ENCODE data around the gene CBL.

Gene CBL

DNA sequence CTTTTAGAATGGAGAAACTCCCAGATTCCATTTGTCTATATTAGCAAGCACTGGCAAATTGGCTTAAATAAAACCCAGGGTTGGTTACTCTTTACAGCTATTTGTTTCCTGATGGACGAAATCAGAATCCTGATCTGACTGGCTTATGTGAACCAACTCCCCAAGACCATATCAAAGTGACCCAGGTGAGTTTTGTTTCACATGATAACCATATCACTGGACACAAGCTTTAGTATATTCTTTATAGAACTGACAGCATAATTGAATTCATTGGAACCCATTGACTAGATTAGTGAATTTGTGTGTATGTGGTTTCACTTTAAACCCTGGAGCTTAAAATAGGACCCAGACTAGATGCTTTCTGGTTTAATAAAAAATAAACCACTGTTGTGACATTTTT, 71.5 kb downstream of the CBL start:
- FAIRE-seq, result no peak

DNA sequence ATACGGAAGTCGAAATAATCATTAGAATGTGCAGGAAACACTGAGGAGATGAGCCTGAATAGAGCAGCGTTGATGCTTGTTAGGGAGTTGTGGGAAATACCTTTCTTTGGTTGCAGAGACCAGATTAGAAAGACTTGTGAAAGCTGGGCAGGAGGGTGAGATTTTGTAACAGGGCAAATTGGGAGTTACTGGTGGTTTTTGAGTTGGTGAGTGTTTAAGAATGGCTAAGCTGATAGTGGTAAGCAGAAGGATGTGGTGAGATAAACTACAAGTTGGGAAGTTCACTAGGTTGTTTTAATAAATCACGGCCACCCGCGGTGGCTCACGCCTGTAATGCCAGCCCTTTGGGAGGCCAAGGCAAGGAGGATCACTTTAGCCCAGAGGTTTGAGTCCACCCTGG, 76.4 kb downstream of the CBL start:
- FAIRE-seq, result no peak

DNA sequence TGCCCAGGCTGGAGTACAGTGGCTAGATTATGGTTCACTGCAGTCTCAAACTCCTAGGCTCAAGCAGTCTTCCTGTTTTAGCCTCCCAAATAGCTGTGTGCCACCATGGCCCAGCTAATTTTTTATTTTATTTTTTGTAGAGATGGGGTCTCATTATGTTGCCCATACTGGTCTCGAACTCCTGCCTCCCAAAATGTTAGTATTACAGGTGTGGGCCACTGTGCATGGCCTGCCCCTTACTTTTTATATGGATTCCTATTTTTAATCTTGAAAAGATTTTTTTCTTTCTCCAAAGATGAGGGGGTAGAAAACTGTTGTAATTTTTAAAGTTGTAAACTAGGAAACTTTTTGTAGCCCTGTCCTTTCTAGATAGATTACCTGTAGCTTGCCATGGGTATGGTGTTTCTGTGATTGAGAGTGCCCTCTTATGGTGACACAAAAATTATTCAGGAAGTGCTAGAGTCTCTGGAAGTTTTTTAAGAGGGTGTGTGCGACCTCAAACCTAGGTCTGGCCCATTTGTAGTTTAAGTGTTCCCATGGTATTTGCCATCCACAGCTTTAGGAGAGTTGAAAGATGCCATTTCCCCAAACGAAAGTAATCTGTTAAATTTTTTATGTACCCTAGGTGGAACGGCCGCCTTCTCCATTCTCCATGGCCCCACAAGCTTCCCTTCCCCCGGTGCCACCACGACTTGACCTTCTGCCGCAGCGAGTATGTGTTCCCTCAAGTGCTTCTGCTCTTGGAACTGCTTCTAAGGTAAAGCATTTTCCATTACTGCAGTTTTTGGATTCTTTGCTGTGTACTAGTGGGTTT, 78.4 kb downstream of the CBL start:
- FAIRE-seq, result peak; percentile 46

DNA sequence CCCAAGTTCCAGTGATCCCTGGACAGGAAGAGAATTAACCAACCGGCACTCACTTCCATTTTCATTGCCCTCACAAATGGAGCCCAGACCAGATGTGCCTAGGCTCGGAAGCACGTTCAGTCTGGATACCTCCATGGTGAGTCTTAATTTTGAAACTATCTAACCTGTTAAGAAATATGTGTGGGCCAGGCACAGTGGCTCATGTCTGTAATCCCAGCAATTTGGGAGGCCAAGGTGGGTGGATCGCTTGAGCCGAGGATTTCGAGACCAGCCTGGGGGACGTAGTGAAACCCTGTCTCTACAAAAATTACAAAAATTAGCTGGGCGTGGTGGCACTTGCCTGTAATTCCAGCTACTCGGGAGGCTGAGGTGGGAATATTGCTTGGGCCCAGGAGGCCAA, 79.3 kb downstream of the CBL start:
- FAIRE-seq, result no peak

DNA sequence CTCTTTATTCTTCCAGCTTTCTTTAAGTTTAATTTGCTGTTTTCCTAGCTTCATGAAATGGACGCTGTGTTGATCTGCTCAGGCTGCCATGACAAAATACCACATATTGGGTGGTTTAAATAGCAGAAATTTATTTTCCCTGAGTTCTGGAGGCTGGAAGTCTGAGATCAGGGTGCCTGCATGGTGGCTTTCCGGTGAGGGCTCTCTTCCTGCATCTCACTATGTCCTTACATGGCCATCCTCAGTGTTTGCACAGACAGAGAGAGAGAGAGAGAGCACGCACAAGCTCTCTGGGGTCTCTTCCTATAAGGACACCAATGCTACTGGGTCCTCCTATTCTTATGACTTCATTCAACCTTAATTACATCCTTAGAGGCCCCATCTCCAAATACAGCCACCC, 82.1 kb downstream of the CBL start:
- FAIRE-seq, result no peak

DNA sequence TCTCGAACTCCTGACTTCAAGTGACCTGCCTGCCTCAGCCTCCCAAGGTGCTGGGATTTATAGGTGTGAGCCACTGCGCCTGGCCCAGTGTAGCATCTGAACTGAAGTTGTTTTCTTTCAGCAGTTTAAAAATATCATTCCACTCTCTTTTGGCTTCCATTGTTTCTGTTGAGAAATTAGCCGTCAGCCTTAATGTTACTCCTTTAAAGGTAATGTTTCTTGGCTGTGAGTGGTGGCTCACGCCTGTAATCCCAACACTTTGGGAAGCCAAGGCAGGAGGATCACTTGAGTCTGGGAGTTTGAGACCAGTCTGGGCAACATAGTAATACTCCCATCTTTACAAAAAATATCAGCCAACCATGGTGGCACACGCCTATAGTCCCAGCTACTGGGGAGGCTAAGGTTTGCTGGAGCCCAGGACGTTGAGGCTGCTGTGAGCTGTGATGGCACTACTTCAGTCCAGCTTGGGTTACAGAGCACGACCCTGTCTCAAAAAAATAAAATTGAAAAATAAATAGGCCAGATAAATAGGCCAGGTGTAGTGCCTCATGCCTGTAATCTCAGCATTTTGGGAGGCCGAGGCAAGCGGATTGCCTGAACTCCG, 84.9 kb downstream of the CBL start:
- no peak for FAIRE-seq

DNA sequence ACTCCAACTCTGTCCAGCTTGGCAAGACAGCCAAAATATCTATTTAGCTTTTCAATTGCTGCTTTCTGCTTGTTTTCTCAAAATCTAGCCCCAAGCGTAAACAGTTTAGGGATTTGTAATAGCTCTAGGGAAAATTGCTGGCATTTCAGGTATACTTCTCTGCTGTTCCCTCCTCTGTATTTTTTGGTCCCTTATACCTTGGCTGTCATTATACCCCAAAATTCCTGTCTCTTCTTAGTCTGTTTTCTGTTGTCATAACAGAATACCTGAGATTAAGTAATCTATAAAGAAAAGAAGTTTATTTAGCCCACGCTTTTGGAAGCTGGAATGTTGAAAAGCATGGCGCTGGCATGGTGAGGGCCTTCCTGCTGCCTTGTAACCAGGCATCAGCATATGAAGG, 87.3 kb downstream of the CBL start:
- no peak for FAIRE-seq

DNA sequence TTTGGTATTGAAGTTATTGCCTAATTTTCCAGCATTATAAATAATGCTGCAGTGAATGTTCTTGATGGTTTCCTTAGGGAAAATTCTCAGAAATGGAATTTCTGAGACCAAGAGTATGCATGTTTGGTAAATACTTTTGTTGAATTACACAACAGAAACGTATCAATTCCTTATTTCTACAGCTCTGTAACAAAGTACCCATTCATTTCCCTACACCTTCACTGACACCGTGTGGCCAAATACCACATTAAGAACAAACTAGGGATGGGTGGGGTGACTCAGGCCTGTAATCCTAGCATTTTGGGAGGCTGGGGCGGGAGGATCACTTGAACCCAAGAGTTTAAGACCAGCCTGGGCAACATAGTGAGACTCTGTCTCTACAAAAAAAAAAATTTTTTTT, 89.0 kb downstream of the CBL start:
- no peak for FAIRE-seq

DNA sequence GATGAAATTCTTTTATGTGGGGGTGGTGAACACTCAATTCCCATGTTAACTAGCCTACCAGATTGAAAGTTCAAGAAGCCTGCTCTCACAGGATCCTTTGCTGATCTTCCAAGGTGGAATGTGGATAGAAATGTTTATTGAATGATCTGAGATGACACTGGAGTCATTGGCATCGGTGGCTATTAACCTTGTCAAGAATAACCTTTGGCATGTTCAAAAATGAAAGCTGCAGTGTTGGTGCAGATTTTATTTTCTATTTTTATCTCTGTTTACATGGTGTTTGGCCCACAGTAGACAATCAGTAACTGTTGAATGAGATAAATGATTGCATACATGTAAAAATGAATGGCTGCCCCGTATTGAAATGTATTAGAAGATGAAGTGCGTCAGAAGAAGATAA, 91.8 kb downstream of the CBL start:
- FAIRE-seq, result no peak

DNA sequence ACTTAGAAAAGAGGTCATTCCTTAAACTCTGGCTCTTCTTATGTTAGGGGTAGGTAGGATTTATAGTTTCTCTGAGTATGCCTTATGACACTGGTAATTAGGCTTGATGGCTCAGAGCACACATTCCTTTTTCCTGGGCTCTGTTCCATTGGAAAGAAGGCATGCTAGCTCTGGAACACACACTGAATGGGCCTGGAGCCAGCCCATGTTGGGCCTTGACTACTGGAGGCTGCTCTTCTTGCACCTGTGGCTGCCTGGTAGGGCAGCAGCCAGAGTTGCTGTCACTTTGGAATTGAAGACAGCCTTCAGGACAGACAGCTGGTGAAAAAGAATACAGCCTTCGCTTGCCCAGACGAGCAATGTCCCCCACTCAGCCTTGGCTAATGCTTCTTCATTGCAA, 92.6 kb downstream of the CBL start:
- no peak for FAIRE-seq

DNA sequence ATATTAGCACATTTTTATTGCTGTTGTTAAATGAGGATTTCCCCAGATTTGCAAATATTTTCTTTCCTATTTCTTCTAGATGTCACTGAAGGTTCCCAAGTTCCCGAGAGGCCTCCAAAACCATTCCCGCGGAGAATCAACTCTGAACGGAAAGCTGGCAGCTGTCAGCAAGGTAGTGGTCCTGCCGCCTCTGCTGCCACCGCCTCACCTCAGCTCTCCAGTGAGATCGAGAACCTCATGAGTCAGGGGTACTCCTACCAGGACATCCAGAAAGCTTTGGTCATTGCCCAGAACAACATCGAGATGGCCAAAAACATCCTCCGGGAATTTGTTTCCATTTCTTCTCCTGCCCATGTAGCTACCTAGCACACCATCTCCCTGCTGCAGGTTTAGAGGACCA, 93.3 kb downstream of the CBL start:
- FAIRE-seq, result no peak

DNA sequence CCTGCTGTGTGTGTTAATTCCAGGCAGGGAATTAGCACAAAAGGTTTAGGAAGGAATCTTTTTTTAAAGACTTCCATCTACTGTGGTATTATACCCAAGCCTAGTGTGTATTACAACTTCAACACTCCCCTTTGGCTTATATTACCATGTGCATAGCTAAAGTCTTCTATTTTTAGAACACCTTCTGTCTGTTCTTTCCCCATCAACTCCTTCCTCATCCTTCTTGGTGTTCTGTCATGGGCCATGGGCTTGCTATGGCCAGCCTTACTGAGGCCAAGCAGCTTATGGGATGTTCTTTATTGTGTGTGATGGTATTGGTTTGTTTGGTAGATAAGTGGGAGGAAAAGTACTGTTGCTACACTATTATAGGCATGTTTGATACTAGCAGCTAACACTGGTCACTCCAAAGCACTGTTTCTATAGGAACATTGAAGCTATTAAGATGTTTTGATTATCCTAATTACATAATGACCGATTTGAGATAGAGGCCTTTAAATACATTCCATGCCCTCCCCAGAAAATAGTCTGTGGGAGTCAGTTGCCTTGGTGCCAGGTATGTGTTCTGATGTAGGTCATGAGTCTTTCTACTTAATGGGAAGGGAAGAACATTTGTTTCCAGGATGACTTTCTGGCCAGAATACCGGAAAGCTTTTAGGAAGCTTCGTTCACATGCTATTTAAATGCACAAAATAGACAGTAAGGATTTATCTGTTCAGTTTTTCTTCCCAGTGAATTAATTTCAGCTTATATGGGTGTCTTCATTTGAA, 94.2 kb downstream of the CBL start:
- FAIRE-seq, result no peak

DNA sequence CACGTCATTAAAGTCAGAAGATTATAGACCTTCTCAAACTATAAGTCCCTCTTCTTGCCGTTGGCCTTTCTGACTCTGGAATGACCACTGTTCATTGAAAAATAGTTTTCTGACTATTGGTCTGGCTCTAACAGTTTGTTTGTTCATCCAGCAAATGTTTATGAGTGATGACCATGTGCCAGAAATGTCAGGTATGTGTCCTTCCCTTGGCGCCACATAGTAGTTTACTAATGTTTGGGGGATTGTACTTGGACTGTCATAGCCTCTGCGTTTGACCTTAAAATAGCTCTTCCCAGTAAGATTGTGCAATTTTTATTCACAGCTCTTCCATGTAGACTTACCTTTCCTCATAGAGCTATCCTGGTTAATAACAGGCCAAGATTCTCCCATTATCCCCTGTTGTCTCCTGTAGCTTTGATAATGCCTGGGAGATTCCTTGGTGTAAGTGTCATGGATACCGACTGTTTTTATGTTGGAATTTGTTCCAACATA, 97.1 kb downstream of the CBL start:
- FAIRE-seq, result no peak

DNA sequence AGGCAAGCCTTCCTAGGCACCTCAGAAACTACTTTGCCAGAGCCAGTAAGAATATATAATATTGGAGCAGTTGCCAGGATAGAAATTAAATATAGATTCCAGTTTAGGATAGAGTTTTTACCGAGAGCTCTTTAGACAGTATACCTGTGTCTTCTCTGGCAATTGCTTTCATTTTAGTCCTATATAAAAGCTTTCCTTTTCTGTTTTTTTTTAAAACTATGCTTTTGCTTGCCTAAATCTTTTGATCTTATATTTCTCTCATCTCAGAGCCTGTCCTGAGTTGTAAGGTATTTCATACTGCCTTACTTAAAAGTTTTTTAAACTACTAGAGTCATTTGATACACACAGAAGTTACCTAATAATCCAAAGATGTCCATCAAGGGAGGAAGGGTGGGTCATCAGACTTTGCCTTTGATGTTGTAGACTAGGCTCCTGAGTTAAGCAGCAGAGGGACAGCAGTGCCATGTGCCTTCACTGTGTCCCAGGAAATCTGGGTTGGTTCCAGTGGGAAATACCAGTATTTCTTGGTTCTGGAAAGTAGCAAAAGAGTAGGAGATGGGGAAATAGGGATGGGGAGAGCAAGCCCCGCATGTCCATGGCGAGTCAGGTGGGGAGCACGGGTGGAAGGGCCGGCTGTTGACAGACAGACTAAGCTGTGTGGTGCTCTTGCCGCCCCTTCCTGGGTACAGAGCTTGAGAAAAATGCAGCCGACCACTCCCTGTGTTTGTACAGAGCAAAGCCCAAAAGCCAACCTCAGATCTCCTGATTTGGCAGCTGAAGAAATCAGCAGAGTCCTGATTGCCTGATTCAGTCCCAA, 99.6 kb downstream of the CBL start:
- no peak for FAIRE-seq

DNA sequence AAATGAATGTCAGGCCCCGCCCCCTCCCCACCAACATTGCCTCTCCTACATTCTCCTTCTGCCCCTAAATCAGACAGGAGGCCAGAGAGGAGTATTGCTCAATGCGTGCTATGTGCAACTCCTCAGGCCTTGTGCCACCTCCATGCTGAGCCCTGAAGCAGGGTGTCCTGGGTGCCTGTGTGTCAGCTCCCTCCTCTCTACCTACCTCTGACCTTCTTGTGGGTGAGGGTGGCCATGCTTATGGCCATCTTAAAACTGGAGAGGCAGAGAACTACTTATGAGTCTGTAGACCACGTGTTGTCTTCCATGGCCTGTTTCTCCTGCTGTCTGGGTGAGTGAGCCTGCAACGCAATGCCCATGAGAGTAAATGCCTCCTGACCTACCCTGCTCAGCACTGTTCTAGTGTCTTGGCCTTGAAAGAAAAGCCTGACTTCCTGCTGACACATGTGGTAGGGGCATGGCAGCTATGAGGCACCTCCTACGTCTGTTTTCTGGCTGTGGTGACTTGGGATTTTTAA, 100.3 kb downstream of the CBL start:
- no peak for FAIRE-seq

DNA sequence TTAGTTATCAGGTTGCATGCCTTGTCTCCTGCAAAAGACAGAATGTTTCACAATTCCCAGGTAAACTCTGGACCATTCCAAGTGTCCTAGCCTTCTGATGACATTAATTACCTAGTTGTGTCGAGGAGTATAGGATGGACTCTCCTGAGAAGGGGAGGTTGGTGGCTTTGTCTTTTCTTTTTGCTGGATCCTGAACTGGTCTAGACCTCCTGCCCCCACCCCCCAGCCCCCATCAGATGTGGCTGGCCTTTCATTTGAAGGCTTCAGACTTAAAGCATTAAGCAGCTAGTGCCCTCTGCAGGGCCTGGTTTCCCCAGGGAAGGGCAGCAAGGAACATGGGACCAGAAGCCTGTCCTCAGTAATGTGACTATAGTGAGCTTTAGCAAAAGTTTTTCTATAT, 101.1 kb downstream of the CBL start:
- no peak for FAIRE-seq

DNA sequence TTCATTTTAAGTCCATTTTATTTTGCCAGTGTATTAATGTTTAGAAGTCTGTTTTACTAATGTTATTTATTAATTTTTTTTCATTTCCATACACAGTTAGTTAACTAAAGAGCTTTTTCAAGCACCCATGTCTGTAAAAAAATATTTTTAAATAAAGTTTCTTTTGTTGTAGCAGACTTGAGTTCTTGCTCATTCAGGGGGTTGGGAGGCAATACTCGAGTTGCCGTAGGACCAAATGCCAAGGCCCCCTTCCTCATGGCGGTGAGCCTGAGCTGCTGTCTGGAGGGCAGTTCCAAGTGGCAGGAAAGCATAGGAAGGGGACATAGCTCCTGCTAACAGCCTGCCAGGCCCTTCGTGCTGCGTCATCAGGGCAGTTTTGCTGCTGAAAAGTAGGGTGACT, 101.8 kb downstream of the CBL start:
- no peak for FAIRE-seq

DNA sequence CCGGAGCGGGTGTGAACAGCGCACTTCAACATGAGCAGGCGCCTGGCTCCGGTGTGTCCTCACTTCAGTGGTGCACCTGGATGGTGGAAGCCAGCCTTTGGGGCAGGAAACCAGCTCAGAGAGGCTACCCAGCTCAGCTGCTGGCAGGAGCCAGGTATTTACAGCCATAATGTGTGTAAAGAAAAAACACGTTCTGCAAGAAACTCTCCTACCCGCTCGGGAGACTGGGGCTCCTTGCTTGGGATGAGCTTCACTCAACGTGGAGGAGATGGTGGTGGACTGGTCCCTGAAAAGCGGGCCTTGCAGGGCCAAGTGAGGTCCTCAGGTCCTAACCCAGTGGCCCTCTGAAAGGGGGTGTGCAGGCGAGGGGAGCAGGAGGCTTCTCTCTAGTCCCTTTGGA, 103.3 kb downstream of the CBL start:
- no peak for FAIRE-seq

DNA sequence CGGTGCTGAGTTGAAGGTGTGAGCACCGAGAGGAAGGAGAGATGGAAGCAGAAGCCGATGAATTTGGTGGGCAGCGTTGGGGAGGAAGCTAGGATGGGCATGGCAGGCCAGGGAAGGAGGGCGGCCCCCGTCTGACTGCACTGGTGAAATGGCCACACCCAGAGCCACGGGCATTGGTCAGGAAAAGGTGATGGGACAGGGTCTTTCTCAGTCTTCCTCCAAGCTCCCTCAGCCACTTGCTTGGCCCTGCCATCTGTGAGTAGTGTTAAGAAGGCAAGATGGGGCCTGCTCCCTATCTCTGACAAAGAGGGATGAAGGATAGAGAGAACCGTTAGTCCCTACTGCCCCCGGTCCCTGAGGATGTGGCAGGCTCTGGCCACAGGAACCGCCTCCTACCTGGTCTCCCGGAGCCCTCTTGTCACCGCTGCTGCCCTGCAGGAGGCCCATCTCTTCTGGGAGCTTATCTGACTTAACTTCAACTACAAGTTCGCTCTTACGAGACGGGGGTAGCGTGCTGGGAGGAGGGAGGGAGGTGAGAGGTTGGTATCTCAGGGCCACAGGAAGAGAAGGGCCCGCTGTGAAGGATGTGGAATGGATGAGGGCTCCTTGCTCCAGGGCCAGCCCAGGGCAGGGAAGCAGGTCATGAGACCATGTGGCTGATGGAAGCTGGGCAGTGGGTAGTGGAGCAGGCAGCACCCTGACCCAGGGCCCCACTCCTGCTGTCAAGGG, 104.0 kb downstream of the CBL start:
- no peak for FAIRE-seq

DNA sequence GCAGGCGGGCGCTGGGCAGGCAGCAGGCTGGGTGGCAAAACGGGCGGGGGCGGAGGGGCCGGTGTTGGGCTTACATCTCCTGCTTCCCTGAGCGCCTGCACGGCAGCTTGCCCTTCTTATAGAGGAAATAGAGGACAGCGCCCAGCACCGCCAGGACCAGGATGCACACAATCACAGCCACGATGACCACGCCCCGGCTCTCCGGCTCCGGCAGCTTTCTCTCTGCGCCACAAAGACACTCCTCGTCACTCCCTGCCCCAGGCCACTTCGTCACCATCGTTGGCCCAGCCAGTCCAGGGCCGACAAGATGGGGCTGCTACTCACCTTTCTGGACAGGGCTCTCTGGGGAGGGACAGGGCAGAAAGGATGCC, 104.5 kb downstream of the CBL start:
- FAIRE-seq, result no peak

DNA sequence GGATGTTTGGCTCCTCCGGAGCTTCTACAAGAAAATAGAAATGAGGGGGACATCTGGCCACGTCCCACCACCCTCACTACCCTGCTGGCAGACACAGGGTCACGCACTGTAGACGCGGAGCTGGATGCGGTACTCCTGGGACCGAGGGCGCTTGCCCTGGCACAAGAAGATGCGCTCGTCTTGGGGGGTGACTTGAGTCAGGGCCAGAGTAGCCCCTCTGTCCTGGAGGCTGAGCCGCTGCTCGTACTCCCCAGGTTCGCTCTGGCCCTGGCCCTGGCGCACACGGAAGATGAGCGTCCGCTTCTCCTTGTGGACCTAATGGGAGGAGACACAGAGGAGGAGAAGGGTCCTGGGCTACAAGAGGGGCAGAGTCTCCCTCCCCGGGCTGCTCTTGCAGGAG, 108.6 kb downstream of the CBL start:
- no peak for FAIRE-seq
